HT-29 (cell line): ENCODE results near the gene ST6GAL1. TPM values are rescaled to one million over a fixed set of nuclear protein-coding genes. Genes with fewer than 3 reads are reported as not detected.
"Not testable (repeated sequence)": the region's sequence is repeated elsewhere in the genome, so short reads cannot be mapped to it uniquely, and the experiment has no call there.

Source experiments
- DNase-seq: peaks from one replicate; pipeline ENCODE4 v3.0.0-alpha.2; 2015; ENCODE audit warnings: low spot score
- total RNA-seq: library from RNA; depleted of rRNA; stranded (reverse); fragments of >200 nt; shearing (Covaris generic); gene quantifications from 2 replicates; pipeline ENCODE4 v1.2.3, GENCODE V29; 2014; rRNA removed

Gene ST6GAL1
- 1.9 and 4.2 TPM in 2 replicates for total RNA-seq

- no peak for DNase-seq
These were observed at the start of gene ST6GAL1 for GRCh38 chr3:186930143-186930640. TSS of gene ST6GAL1 (plus strand) at chr3:186930526. CDS start at chr3:187042704, 112,178 bp downstream.

GRCh38 chr3:186882150-186882524, 48.2 kb upstream of the ST6GAL1 start:
- no peak for DNase-seq

GRCh38 chr3:186882881-186883685, 47.2 kb upstream of the ST6GAL1 start:
- no peak for DNase-seq

GRCh38 chr3:186883686-186884058, 46.7 kb upstream of the ST6GAL1 start:
- no peak for DNase-seq

GRCh38 chr3:186884868-186885267, 45.5 kb upstream of the ST6GAL1 start:
- not testable (repeated sequence) for DNase-seq

- DNase-seq: no peak
These were observed 43.9 kb upstream of the ST6GAL1 start for GRCh38 chr3:186886202-186886981.

- not testable (repeated sequence) for DNase-seq
These were observed 42.8 kb upstream of the ST6GAL1 start for GRCh38 chr3:186887507-186887938.

GRCh38 chr3:186888569-186888968, 41.8 kb upstream of the ST6GAL1 start:
- no peak for DNase-seq

GRCh38 chr3:186889698-186890097, 40.6 kb upstream of the ST6GAL1 start:
- DNase-seq: not testable (repeated sequence)

- no peak for DNase-seq
These were observed 39.4 kb upstream of the ST6GAL1 start for GRCh38 chr3:186890911-186891310.

- DNase-seq: not testable (repeated sequence)
These were observed 37.3 kb upstream of the ST6GAL1 start for GRCh38 chr3:186893071-186893470.

GRCh38 chr3:186895406-186895805, 34.9 kb upstream of the ST6GAL1 start:
- DNase-seq: no peak

GRCh38 chr3:186896006-186896405, 34.3 kb upstream of the ST6GAL1 start:
- DNase-seq: no peak

- no peak for DNase-seq
These were observed 33.5 kb upstream of the ST6GAL1 start for GRCh38 chr3:186896875-186897274.

- no peak for DNase-seq
These were observed 29.1 kb upstream of the ST6GAL1 start for GRCh38 chr3:186901135-186901734.

- DNase-seq: no peak
These were observed 28.2 kb upstream of the ST6GAL1 start for GRCh38 chr3:186902154-186902553.

- DNase-seq: no peak
These were observed 27.6 kb upstream of the ST6GAL1 start for GRCh38 chr3:186902713-186903112.

GRCh38 chr3:186903676-186904075, 26.6 kb upstream of the ST6GAL1 start:
- not testable (repeated sequence) for DNase-seq

GRCh38 chr3:186907075-186907474, 23.3 kb upstream of the ST6GAL1 start:
- DNase-seq: not testable (repeated sequence)

GRCh38 chr3:186909078-186909853, 21.1 kb upstream of the ST6GAL1 start:
- DNase-seq: peak; percentile 44
